ENCODE results near the gene SLC35A2.

DNA sequence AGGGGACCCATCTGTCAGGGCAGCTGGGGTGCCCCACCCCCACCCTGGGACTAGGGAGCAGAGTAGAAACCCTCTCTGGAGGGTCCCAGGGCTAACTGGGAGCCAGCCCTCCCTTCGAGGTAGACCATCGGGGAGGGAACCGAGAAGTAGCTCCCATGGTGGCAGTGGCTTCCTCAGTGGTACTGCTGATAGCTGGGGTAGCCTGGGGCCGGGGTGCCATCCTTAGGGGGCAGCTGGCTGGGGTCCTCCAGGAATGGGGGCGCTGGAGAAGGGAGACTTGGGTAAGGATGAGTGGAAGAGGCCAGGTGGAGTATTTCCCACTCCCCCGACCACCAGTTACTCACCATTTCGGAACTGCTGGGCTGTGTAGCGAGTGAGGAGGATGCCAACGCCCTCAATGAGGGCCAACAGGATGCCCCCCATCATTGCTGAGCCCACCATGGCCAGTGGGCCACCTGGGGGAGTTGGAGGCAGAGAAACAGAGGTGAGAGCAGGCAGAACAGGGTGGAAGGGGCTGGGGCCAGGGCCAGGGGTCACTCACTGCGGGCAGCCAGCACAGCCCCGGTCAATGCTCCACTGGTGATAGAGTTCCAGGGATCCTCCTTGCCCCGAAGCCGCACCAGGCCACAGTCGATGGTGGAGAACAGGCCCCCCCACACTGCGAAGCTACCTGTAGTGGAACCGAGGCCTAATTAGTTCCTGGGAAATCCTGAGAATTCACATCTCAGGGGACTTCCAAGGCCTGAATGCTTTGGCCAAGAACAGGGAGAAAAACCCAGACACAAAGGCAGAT is 17.7 kb downstream of the SLC35A2 start:
- TF ChIP-seq, protein P1, sequence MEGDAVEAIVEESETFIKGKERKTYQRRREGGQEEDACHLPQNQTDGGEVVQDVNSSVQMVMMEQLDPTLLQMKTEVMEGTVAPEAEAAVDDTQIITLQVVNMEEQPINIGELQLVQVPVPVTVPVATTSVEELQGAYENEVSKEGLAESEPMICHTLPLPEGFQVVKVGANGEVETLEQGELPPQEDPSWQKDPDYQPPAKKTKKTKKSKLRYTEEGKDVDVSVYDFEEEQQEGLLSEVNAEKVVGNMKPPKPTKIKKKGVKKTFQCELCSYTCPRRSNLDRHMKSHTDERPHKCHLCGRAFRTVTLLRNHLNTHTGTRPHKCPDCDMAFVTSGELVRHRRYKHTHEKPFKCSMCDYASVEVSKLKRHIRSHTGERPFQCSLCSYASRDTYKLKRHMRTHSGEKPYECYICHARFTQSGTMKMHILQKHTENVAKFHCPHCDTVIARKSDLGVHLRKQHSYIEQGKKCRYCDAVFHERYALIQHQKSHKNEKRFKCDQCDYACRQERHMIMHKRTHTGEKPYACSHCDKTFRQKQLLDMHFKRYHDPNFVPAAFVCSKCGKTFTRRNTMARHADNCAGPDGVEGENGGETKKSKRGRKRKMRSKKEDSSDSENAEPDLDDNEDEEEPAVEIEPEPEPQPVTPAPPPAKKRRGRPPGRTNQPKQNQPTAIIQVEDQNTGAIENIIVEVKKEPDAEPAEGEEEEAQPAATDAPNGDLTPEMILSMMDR (IDR thresholded peaks at IDR 0.05; ENCODE audit: borderline replicate concordance, extremely low read depth, low read length, poor library complexity, severe bottlenecking): no peak
- TF ChIP-seq EZH2 (IDR thresholded peaks at IDR 0.05; ENCODE audit: borderline replicate concordance, low read depth, low read length, severe bottlenecking): no peak
